GM21423 (cell line): ENCODE data around the gene ACAD8.

Experiments
- ATAC-seq: cut with Tn5 transposase; IDR thresholded peaks from one replicate; pipeline ENCODE4 v1.9.1; 2021; ENCODE audit warnings: mild to moderate bottlenecking, moderate library complexity; ENCODE audit not compliant: unreplicated experiment

ACAD8 gene

GRCh38 chr11:134288486-134288885 lies 35.1 kb downstream of the ACAD8 start:
- no peak for ATAC-seq

- no peak for ATAC-seq
These were observed 35.8 kb downstream of the ACAD8 start for GRCh38 chr11:134289167-134289566.

GRCh38 chr11:134289789-134290188 lies 36.4 kb downstream of the ACAD8 start:
- no peak for ATAC-seq

DNA sequence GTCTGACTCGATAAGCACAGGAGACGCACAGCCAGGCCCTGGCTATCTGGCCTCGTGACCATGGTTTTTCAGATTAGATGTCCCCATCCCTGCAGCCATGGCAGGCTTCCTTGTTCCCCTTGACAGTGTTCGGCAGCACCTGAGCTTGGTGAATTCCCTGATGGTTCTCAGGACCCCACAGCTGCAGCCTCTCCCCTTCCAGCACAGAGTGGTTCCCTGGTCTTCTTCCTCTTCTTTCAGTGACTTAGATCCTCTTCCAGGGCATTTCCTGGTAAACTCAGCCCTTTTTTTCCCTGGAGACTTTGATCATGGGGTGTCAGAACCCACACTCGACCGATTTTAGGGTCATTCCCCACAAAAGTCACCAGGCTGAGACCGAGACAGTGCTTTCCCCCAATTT lies 37.3 kb downstream of the ACAD8 start:
- no peak for ATAC-seq

DNA sequence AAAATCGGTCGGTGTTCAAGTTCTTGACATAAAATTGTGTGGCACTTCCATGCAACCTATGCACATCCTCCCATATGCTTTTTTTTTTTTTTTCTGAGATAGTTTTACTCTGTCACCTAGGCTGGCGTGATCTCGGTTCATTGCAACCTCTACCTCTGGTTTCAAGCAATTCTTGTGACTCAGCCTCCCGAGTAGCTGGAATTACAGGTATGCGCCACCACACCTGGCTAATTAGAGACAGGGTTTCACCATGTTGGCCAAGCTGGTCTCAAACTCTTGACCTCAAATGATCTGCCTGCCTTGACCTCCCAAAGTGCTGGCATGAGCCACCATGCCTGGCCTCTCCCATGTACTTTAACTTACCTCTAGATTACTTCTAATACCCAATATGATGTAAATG lies 37.8 kb downstream of the ACAD8 start:
- ATAC-seq = no peak

DNA sequence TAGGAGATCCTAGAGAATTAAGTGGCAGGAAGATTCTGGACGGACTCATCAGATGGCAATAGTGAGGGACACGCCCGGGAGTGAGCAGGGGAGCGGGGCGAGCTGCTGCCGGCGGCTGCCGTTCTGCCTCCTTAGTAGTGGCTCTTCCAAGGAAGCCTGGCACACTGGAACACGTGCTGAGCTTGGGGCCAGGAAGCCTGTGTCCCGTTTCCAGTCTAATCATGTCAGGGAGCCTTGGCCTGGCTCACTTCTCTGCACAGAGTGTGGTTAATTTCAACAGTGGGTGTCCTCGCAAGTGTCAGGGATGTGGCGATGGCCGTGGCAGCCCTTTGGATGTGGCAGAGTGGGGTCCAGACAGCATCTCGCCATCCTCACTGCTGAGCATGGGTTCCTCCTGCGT lies 39.3 kb downstream of the ACAD8 start:
- ATAC-seq = no peak

DNA sequence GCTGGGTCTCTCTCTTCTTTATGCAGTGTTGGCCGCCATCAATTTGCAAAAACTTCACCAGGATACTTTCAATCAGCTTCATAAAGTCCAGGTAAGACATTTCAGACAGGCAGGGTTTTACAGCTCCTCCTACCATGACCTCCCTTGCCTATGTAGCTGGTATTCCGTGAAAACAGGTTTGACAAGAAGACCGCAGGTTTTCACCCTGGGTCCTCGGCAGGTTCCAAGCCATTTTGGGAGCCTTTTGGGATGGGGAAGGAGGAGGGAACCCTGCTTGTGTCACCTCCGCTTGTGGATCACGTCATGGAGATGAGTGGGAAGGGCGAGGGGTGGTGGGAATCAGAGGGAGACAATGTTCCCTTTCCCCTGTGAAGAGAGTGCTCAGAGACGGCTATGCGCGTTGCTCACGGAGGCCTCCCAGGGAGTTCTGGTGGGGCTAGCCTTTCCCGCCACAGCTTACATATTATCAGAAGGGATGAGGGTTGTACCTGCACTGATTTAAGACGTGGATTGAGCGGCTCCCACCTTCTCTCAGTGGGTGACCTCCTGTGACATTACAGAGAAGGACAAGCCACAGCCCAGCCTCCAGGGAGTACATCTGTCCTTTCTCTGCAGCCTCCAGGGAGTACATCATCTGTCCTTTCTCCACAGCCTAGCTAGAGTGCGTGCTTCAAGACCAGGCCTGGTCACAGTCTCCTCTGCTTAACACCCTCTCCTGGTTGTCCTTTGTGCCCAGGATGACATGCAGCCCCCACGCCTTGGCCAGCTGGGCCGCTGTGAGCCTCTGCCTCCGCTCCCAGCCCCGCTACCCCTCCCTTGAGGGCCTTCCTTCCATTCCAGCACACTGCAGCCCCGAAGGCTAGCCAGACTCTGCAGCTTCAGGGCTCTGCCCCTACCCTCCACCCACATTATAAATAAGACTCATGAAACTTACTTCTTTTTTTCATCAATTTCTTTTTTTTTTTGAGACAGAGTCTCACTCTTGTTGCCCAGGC lies 40.0 kb downstream of the ACAD8 start:
- no peak for ATAC-seq

GRCh38 chr11:134294664-134295063 lies 41.3 kb downstream of the ACAD8 start:
- no peak for ATAC-seq

DNA sequence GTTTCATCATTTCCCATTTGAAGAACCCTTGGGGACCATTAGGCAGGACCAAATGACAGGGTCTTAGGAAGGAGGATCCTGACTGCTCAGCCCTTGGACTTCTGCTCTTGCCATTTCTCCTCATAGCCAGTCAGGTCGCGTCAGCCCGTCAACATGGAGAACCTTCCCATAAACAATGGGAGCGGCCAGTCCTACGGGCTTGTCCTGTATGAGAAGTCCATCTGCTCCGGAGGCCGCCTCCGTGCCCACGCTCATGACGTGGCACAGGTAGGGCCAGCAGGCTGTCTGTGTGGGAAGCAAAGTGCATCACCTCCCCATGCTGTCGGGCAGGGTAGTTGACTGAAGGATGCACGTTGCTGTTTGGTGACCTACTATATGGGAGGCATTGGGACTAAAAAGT lies 58.9 kb downstream of the ACAD8 start:
- ATAC-seq = no peak

- ATAC-seq = no peak
These were observed 59.4 kb downstream of the ACAD8 start for GRCh38 chr11:134312807-134313206.

DNA sequence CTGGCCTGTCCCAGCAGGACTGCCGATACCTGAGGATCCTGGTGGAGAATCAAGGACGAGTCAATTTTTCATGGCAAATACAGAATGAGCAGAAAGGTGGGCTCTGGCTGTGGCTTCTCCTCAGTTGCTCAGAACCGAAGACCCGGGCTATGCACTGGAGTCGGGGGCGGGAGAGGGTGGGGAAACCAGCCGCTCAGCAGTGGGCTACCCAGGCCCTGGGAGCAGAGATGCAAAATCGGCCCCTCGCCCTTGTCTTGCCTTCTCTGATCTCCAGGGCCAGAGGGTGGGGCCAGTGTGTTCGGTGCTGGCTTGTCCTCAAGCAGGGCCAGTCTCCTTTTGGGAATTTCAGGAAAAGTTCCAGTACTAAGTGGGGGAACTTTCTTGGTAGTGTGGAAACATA lies 60.0 kb downstream of the ACAD8 start:
- no peak for ATAC-seq

DNA sequence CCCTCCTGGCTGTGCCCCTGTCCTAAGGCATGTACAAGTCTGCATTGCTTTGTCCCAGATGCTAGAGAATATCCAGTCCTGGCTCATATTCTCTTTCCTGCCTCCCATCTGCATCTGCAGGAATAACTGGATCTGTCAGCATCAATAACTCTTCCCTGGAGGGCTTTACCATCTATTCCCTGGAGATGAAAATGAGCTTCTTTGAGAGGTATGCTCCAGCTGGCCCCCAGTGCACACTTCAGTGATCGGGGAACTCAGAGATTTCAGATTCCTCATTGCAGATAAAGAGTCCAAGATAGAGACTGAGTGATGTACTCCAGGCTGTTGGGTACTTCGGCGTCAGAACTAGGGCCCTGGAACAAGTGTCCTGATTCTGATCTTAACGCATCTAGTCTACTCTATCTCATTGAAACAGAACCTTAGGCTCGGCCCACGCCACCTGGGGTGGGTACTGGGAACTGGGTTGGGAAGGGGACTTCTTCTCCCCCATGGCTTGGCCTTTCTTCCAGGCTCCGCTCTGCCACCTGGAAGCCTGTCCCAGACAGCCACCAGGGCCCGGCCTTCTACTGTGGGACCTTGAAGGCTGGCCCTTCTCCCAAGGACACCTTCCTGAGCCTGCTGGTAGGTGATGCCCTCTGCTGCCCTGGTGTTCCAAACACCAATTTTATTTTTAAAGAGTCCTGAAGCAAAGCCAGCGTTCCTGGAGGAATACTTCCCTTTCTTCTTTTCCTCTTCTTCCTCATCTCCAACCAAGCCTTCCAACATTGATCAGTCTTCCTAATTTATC lies 60.6 kb downstream of the ACAD8 start:
- ATAC-seq = no peak
